NCI-H187 (cell line): ENCODE measurements around the gene NECTIN4.

ENCODE experiments used
- DNase-seq, 2 experiments: peaks; one replicate each; lab custom pipeline; 2025; lab: John Stamatoyannopoulos, UW

The NECTIN4 gene

DNA sequence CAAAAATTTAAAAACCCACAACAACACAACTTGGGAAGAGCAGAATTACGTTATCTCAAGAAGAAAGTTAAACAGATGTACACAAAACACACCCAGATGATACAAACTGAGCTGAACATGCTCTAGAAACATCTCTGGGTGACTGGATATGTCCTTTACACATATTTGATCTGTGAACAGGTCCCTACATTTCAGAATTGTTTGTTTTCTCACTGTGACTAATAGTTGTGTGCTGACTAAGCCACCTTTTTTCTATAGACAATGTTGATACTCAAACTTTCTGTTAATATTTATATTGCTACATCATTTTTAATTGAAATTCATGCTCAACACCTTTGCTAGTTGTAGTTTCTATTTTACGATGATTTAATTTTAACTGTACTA is 67.4 kb downstream of the NECTIN4 start:
- no peak for DNase-seq

DNA sequence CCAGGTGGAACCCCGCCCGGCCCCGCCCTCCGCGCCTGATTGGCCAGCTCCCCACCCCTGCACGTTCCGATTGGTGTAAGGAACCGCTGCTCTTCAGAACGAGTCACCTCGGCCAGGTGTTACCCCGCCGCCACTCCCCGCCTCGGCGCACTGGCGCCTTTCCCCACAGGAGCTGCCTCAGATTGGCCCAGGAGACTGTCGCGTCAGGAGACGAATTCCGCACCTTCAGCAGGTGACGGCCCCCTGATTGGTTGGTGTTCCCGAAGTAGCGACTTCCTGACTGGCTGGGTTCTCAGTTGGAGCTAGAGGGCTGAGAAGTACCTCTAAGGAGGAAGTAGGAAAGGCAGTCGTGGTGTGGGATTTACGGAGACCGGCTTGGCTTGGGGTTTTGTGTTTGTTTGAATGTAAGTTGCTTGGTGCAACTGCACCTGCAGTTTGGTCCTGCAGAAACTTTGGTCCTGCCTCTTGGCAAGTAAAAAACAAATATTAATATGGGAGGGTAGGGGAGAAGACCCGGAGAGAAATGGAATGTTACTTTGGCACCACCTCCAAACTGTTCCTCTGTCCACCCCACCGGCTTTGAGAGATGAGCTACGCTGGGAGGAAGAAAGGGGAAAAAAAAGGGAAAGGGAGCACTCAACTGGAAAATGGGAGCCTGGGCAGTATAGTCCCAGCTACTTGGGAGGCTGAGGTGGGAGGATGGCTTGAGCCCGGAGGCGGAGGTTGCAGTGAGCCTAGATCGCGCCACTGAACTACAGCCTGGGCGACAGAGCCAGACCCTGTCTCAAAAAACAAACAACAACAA is 68.0 kb downstream of the NECTIN4 start:
- peak; percentile 99 to 100 for DNase-seq
